Glutamatergic neuron (in vitro differentiated cells): Measurements from ENCODE around the gene SH3PXD2A. TPM values are rescaled to one million over a fixed set of nuclear protein-coding genes. Genes with fewer than 3 reads are reported as not detected.

ENCODE experiments used
- DNase-seq: peaks from one replicate; pipeline ENCODE4 v3.0.0; 2022
- H3K27ac Mint-ChIP-seq: one replicate; pipeline ENCODE4 v1.8.0; 2020; ENCODE audit warnings: mild to moderate bottlenecking, mixed read lengths, inconsistent platforms; ENCODE audit not compliant: unreplicated experiment
- H3K27me3 Mint-ChIP-seq: one replicate; pipeline ENCODE4 v1.8.0; 2020; ENCODE audit warnings: mild to moderate bottlenecking, moderate library complexity, mixed read lengths, inconsistent platforms; ENCODE audit not compliant: unreplicated experiment
- H3K36me3 Mint-ChIP-seq: one replicate; pipeline ENCODE4 v1.8.0; 2020; ENCODE audit warnings: mild to moderate bottlenecking, mixed read lengths, inconsistent platforms; ENCODE audit not compliant: unreplicated experiment
- H3K4me1 Mint-ChIP-seq: one replicate; pipeline ENCODE4 v1.8.0; 2020; ENCODE audit warnings: mild to moderate bottlenecking, low read depth, mixed read lengths, inconsistent platforms; ENCODE audit not compliant: unreplicated experiment
- H3K4me3 Mint-ChIP-seq: one replicate; pipeline ENCODE4 v1.8.0; 2020; ENCODE audit warnings: mild to moderate bottlenecking, mixed read lengths, inconsistent platforms; ENCODE audit not compliant: unreplicated experiment
- H3K9me3 Mint-ChIP-seq: one replicate; pipeline ENCODE4 v1.8.0; 2020; ENCODE audit warnings: mild to moderate bottlenecking, moderate library complexity, mixed read lengths, inconsistent platforms; ENCODE audit not compliant: unreplicated experiment
- total RNA-seq: library from RNA; stranded (reverse); fragmentation: NEBNext Ultra II Directional; extraction: Animal tissue kit (Norgen Biotek cat#: 25700); gene quantifications from one replicate; pipeline ENCODE4 v1.2.1, GENCODE V29; 2021; ENCODE audit not compliant: unreplicated experiment
- TF ChIP-seq, protein P1 (sequence below): fragments of 200-600 bp; sonication (generic); IDR thresholded peaks from one replicate; pipeline ENCODE4 v1.5.0; 2021; ENCODE audit not compliant: partially characterized antibody, unreplicated experiment

The SH3PXD2A gene
- total RNA-seq, 1 donor from 2014 or later: 16.7 TPM

- Mint-ChIP-seq H3K4me1 (peaks cover 7% of the 10 kb centered on the region), H3K27me3 (peaks cover 19% of the 10 kb centered on the region), H3K36me3 (no peaks in the 10 kb centered on the region), H3K9me3 (peaks cover 2% of the 10 kb centered on the region), H3K27ac (no peak overlapping the region), H3K4me3 (peak overlapping the region; percentile 74)
- DNase-seq: no peak
- TF ChIP-seq, protein P1, sequence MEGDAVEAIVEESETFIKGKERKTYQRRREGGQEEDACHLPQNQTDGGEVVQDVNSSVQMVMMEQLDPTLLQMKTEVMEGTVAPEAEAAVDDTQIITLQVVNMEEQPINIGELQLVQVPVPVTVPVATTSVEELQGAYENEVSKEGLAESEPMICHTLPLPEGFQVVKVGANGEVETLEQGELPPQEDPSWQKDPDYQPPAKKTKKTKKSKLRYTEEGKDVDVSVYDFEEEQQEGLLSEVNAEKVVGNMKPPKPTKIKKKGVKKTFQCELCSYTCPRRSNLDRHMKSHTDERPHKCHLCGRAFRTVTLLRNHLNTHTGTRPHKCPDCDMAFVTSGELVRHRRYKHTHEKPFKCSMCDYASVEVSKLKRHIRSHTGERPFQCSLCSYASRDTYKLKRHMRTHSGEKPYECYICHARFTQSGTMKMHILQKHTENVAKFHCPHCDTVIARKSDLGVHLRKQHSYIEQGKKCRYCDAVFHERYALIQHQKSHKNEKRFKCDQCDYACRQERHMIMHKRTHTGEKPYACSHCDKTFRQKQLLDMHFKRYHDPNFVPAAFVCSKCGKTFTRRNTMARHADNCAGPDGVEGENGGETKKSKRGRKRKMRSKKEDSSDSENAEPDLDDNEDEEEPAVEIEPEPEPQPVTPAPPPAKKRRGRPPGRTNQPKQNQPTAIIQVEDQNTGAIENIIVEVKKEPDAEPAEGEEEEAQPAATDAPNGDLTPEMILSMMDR: no peak
Measured at GRCh38 chr10:103555325-103555649, 300.1 kb downstream of the SH3PXD2A start.

DNA sequence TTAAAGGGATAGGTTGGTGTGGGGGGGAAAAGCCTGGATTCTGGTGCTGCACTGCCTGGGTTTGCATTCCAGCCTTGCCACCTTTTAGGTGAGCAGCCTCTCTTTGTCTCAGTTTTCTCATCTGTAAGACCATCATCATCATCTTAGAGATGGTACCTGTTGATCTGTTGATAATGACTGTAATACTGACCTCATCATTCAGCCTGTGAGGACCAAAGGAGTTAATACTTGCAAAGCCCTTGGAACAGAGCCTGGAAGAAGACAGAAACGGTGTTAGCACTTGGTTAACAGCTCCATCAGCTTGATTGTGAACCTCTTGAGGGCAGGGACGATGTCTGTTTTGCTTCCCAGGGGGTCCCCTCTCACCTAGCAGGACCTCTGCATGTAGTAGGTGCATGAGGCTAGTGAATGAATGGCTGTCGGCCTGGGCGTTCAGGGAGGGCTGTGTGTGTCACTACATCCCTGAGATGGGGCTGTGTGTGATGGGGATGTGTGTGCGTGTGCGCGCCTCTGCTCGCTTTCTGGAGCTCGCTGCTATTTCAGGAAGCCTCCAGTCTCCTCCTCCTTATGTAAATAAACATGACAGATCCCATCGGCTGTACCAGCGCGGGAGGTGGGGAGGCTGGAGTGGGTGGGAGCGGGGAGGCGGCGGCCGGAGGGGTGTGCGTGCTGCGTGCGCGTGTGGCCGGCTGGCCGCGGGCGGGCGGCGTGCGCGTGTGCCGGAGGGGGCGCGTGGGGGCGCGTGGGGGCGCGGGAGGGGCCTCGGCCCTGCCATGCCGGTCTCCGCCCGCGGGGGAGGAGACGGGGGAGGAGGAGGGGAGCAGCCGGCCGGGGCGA is 300.7 kb downstream of the SH3PXD2A start:
- peak; percentile 74 for DNase-seq
- H3K9me3 Mint-ChIP-seq: peaks cover 2% of the 10 kb centered on the region
- H3K4me1 Mint-ChIP-seq: peaks cover 7% of the 10 kb centered on the region
- H3K36me3 Mint-ChIP-seq: no peaks in the 10 kb centered on the region
- no peak overlapping the region for H3K27ac Mint-ChIP-seq
- peaks cover 19% of the 10 kb centered on the region for H3K27me3 Mint-ChIP-seq
- H3K4me3 Mint-ChIP-seq: peak overlapping the region; percentile 75
- TF ChIP-seq, protein P1: no peak

DNA sequence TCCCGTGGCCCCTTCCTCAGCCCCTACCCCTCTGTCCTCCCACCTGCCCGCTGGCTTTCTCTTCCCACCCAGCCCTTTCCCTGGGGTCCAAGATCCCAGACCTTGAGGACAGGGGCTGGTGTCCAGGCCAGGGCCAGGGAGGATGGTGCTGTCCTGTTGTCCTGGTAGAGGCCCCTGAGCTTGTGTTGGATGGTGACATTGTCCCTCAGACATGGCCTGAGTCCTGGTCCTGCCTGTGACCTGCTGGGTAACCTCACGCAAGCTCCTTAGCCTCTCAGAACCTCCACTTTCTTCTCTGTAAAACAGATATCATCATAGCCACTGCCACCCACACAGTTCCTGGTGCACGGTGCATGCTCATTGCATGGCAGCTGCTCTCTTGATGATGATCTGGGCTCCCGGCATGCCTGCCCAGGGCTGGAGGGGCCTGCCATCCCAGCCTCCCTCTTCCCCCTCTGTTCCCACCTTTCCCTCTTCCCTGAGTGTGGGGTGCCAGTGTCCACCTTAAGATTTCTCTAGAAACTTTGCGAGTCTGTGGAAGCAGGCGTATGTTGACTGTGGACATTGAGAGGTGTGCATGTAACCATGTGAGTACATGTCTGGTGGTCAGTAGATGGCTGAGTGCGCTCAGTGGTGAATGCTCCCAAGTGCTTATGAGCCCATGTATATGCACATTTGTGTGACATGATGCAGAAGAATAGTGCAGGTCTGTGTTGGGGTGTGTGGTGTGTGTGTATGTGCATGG is 301.5 kb downstream of the SH3PXD2A start:
- Mint-ChIP-seq H3K27ac (peak overlapping the region; percentile 62), H3K4me1 (peaks cover 7% of the 10 kb centered on the region), H3K4me3 (peak overlapping the region; percentile 49), H3K27me3 (peaks cover 19% of the 10 kb centered on the region), H3K36me3 (no peaks in the 10 kb centered on the region), H3K9me3 (peaks cover 2% of the 10 kb centered on the region)
- DNase-seq: no peak
- TF ChIP-seq, protein P1: no peak

- no peaks in the 10 kb centered on the region for H3K36me3 Mint-ChIP-seq
- no peak overlapping the region for H3K27ac Mint-ChIP-seq
- TF ChIP-seq, protein P1: no peak
- no peak for DNase-seq
- H3K27me3 Mint-ChIP-seq: peaks cover 19% of the 10 kb centered on the region
- peak overlapping the region; percentile 17 for H3K4me3 Mint-ChIP-seq
- peaks cover 2% of the 10 kb centered on the region for H3K9me3 Mint-ChIP-seq
- H3K4me1 Mint-ChIP-seq: peaks cover 5% of the 10 kb centered on the region
Measured at GRCh38 chr10:103552856-103553742, 302.3 kb downstream of the SH3PXD2A start.
